Omental fat pad (tissue), 4 donors: ENCODE results near the gene INPP5D. TPM values are rescaled to one million over a fixed set of nuclear protein-coding genes. Genes with fewer than 3 reads are reported as not detected.

Experiments
- ATAC-seq: fragments of 150-250 bp; one replicate; pipeline ENCODE4 v1.9.1; 2016; ENCODE audit warnings: mild to moderate bottlenecking, moderate library complexity; ENCODE audit not compliant: low FRiP score
- DNase-seq: peaks from one replicate; pipeline ENCODE4 v3.0.0-alpha.2; 2019; ENCODE audit warnings: low spot score
- CTCF ChIP-seq, 3 donors: fragments of 450-650 bp; IDR thresholded peaks; one replicate each; pipeline ENCODE4 v1.5.1; 2016 to 2017; ENCODE audit warnings: antibody characterized with exemption in 3 of 3, mild to moderate bottlenecking in 3 of 3, moderate library complexity in 2 of 3
- total RNA-seq, 4 donors: library from RNA; depleted of rRNA; stranded (reverse); fragments of >200 nt; gene quantifications; one replicate each; pipeline ENCODE4 v1.1.0, GENCODE V29; 2016

INPP5D gene
- total RNA-seq, 4 donors from 2014 or later: 17.9 to 55.8 (median 27.6) TPM

- DNase-seq: no peak
- TF ChIP-seq CTCF (IDR thresholded peaks at IDR 0.05): no peak
- ATAC-seq: no peak
Measured at GRCh38 chr2:233131936-233132720, 72.0 kb downstream of the INPP5D start.

GRCh38 chr2:233133239-233133638 lies 73.1 kb downstream of the INPP5D start:
- DNase-seq (no peak), ATAC-seq (no peak)
- TF ChIP-seq CTCF (IDR thresholded peaks at IDR 0.05): no peak

GRCh38 chr2:233135421-233135820 lies 75.3 kb downstream of the INPP5D start:
- DNase-seq (no peak), ATAC-seq (no peak)
- TF ChIP-seq CTCF (IDR thresholded peaks at IDR 0.05): no peak

GRCh38 chr2:233137040-233137439 lies 76.9 kb downstream of the INPP5D start:
- no peak for ATAC-seq
- TF ChIP-seq CTCF (IDR thresholded peaks at IDR 0.05): no peak
- DNase-seq: no peak

GRCh38 chr2:233140077-233140585 lies 80.0 kb downstream of the INPP5D start:
- ATAC-seq: no peak
- DNase-seq: no peak
- no peak for TF ChIP-seq CTCF (IDR thresholded peaks at IDR 0.05)

- no peak for TF ChIP-seq CTCF (IDR thresholded peaks at IDR 0.05)
- ATAC-seq (no peak), DNase-seq (no peak)
Measured at GRCh38 chr2:233140978-233141377, 80.8 kb downstream of the INPP5D start.

- TF ChIP-seq CTCF (IDR thresholded peaks at IDR 0.05): no peak
- DNase-seq (no peak), ATAC-seq (no peak)
Measured at GRCh38 chr2:233141901-233142300, 81.8 kb downstream of the INPP5D start.
